Smooth muscle cell (in vitro differentiated cells): Measurements from ENCODE around the gene RPL18A. TPM values are rescaled to one million over a fixed set of nuclear protein-coding genes. Genes with fewer than 3 reads are reported as not detected.

Experiments used
- DNase-seq: peaks from one replicate; lab custom pipeline; 2025; ENCODE audit not compliant: unreplicated experiment; lab: John Stamatoyannopoulos, UW
- H2AFZ ChIP-seq: fragments of 200-600 bp; sonication (generic); 2 replicates; pipeline ENCODE4 v1.6.0; 2016; ENCODE audit warnings: antibody characterized with exemption, low read depth, mild to moderate bottlenecking
- H3F3A ChIP-seq: fragments of 200-600 bp; sonication (generic); 2 replicates; pipeline ENCODE4 v1.6.0; 2017; ENCODE audit warnings: antibody characterized with exemption, low read depth
- H3K27ac ChIP-seq: fragments of 200-600 bp; sonication (generic); 2 replicates; pipeline ENCODE4 v1.5.1; 2016; ENCODE audit warnings: low read depth, mild to moderate bottlenecking
- H3K27me3 ChIP-seq: fragments of 200-600 bp; sonication (generic); 2 replicates; pipeline ENCODE4 v1.6.1; 2016; ENCODE audit warnings: low read depth, mild to moderate bottlenecking
- H3K36me3 ChIP-seq: fragments of 200-600 bp; sonication (generic); 2 replicates; pipeline ENCODE4 v1.5.1; 2016; ENCODE audit warnings: low read depth
- H3K4me1 ChIP-seq: fragments of 200-600 bp; sonication (generic); 2 replicates; pipeline ENCODE4 v1.5.1; 2016; ENCODE audit warnings: low read depth
- H3K4me2 ChIP-seq: fragments of 200-600 bp; sonication (generic); 2 replicates; pipeline ENCODE4 v1.6.0; 2016; ENCODE audit warnings: mild to moderate bottlenecking
- H3K4me3 ChIP-seq: fragments of 200-600 bp; sonication (generic); 2 replicates; pipeline ENCODE4 v1.5.1; 2016; ENCODE audit warnings: mild to moderate bottlenecking
- H3K79me2 ChIP-seq: fragments of 200-600 bp; sonication (generic); 2 replicates; pipeline ENCODE4 v1.6.0; 2016; ENCODE audit warnings: low read depth, mild to moderate bottlenecking
- H3K9ac ChIP-seq: fragments of 200-600 bp; sonication (generic); 2 replicates; pipeline ENCODE4 v1.6.0; 2016; ENCODE audit warnings: low read depth
- H3K9me3 ChIP-seq: fragments of 200-600 bp; sonication (generic); replicated peaks from 2 replicates; pipeline ENCODE4 v1.5.1; 2016; ENCODE audit warnings: low read depth
- H4K20me1 ChIP-seq: fragments of 200-600 bp; sonication (generic); 2 replicates; pipeline ENCODE4 v1.6.0; 2016; ENCODE audit warnings: low read depth
- CTCF ChIP-seq: fragments of 200-600 bp; sonication (generic); IDR thresholded peaks from 2 replicates; pipeline ENCODE4 v1.5.1; 2017; ENCODE audit warnings: borderline replicate concordance, mild to moderate bottlenecking, antibody characterized with exemption; ENCODE audit not compliant: insufficient read depth, poor library complexity, severe bottlenecking
- WGBS: methylation state at CpG from one replicate; pipeline ENCODE4 v1.1.7; 2016; ENCODE audit warnings: low lambda C conversion rate; 5-methylcytosine and 5-hydroxymethylcytosine counted together
- polyA plus RNA-seq: library from polyadenylated mRNA; unstranded; fragments of >200 nt; fragmentation: Nextera tagmentation; extraction: Ambion mirVana; gene quantifications from 2 replicates; pipeline ENCODE4 v1.2.1, GENCODE V29; 2016
- total RNA-seq: library from RNA; depleted of rRNA; stranded (reverse); fragments of >200 nt; gene quantifications from 2 replicates; pipeline ENCODE4 v1.2.3, GENCODE V29; 2014

The RPL18A gene
- total and polyA plus RNA-seq, 2 experiments from 2014 or later = 867 to 1,267 TPM

DNA sequence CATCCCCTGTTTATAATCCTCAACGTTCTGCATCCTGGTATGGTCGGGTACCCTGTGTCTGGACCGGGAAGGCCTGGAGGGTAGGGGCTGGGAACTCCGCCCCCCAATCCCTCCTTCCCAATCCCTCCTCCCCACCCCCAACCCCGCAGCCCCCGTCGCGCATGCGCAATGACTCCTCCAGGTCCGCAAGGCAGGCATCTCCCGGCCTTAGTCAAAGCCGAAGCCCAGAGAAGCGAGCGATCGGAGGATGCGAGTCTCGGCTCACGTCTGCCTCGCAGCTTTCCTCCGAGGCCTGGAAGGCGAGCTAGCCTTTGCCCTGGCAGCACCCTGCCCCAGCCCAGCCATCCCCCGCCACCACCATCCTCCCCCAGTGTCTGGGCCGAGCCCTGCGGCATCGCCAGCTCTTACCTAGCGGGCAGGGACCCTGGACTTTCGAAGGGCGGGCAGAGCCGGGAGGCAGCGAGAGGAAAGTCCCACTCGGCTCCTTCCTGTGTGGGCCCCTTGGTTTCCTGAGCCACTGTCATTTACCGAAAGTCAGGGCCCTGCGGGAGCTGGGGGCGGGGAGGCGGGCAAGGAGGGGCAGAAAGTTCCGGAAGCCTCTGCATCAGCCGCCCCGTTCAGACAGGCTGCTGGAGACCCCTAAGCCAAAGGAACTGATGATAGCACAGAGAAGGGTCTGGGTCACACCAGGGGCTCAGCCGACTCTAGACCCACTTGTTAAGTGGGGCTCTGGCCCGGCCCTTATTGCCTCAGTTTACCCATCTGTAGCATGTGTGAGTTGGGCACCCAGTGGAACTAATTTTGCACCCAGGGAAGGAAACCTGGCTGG is 12.0 kb upstream of the RPL18A start, which contains the start of gene JAK3:
Gene JAK3 (minus strand): TSS at position 445 of the 829 bp plus-strand sequence. CDS start 3,565 bp downstream, outside the sequence.
- Histone ChIP-seq H4K20me1 (no peaks in the 10 kb centered on the region), H3K27ac (peak within 1 kb of the TSS; percentile 82), H3K4me2 (peak within 1 kb of the TSS; percentile 87), H3K4me3 (peak within 1 kb of the TSS; percentile 46), H3K4me1 (peaks cover 6% of the 10 kb centered on the region), H3K79me2 (no peaks in the 10 kb centered on the region), H3K9me3 (no peaks in the 10 kb centered on the region), H3F3A (peaks cover 4% of the 10 kb centered on the region), H3K27me3 (no peaks in the 10 kb centered on the region), H3K36me3 (no peaks in the 10 kb centered on the region), H2AFZ (peak within 1 kb of the TSS; percentile 87), H3K9ac (no peak within 1 kb of the TSS)
- WGBS = 24% methylated on average over 21 of the region's 40 CpGs
- TF ChIP-seq CTCF = no peak
- DNase-seq = peak; percentile 72

DNA sequence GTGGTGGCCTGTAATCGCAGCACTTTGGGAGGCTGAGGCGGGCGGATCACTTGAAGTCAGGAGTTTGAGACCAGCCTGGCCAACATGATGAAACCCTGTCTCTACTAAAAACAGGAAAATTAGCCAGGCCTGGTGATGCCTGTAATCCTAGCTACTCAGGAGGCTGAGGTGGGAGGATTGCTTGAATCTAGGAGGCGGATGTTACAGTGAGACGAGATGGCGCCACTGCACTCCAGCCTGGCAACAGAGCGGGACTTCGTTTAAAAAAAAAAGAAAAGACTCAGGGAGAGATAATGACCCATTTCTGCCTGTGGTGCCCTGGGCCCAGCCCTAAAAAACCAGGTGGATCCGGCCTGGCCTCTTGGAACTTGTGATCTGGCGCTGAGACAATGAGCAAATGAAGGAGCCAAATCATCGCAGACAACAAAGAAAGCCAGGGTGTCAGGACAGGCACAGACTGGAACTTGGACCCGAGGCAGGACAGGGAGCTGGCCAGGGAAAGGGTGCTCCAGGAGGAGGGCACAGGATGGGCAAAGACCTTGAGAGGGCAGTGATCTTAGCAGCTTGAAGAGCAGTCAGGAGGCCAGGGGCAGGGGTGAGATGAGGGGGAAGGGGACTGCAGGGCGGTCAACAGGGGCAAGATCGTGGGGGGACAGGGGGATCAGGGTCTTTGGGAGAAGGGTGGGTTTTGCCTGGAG is 11.0 kb upstream of the RPL18A start:
- 92% methylated on average over 14 of the region's 14 CpGs for WGBS
- no peak for DNase-seq
- no peak for TF ChIP-seq CTCF

DNA sequence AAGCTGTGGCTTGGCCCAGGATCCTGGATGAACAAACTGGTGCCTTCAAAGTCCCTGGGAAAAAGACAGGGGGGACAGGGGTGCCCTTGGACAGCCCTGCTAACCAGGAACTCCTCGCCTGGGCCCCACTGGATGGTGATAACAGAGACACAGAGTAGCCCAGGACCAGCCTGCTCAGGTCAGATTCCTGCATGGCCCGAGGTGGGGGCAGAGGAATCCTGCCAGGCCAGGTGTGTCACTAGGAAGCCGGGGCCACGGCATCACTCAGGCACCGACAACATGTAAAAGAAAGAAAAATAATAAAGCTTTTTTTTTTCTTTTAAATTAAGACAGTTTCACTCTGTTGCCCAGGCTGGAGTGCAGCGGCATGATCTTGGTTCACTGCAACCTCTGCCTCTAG is 5.6 kb upstream of the RPL18A start:
- no peaks in the 10 kb centered on the region for H3K4me1 ChIP-seq
- TF ChIP-seq CTCF = no peak
- H3K4me3 ChIP-seq = no peak overlapping the region
- H3K4me2 ChIP-seq = no peak overlapping the region
- H3K27me3 ChIP-seq = no peaks in the 10 kb centered on the region
- no peaks in the 10 kb centered on the region for H4K20me1 ChIP-seq
- no peaks in the 10 kb centered on the region for H3K79me2 ChIP-seq
- 86% methylated on average over 6 of the region's 6 CpGs for WGBS
- H3K9ac ChIP-seq = no peak overlapping the region
- H3K36me3 ChIP-seq = no peaks in the 10 kb centered on the region
- no peaks in the 10 kb centered on the region for H3K9me3 ChIP-seq
- H3K27ac ChIP-seq = no peak overlapping the region
- H2AFZ ChIP-seq = no peak overlapping the region
- DNase-seq = no peak
- H3F3A ChIP-seq = peaks cover 4% of the 10 kb centered on the region

More for the DNA sequence above, 11.0 kb upstream of the RPL18A start:
- H4K20me1 ChIP-seq = no peaks in the 10 kb centered on the region
- H3K9me3 ChIP-seq = no peaks in the 10 kb centered on the region
- no peaks in the 10 kb centered on the region for H3K27me3 ChIP-seq
- H3K27ac ChIP-seq = peak overlapping the region; percentile 82
- H2AFZ ChIP-seq = no peak overlapping the region
- no peaks in the 10 kb centered on the region for H3K79me2 ChIP-seq
- H3F3A ChIP-seq = peaks cover 4% of the 10 kb centered on the region
- peaks cover 6% of the 10 kb centered on the region for H3K4me1 ChIP-seq
- no peak overlapping the region for H3K4me3 ChIP-seq
- H3K4me2 ChIP-seq = no peak overlapping the region
- no peak overlapping the region for H3K9ac ChIP-seq
- no peaks in the 10 kb centered on the region for H3K36me3 ChIP-seq
